H54 (cell line): ENCODE results near the gene DAAM1.

ENCODE experiments used
- DNase-seq: peaks from one replicate; pipeline ENCODE4 v3.0.0; 2011; ENCODE audit warnings: low spot score, mixed read lengths; ENCODE audit not compliant: insufficient read length
- FAIRE-seq: peaks from 3 replicates; lab custom pipeline; 2011; peaks lifted over from hg19 to GRCh38; lab: Jason Lieb, UNC
- POLR2A ChIP-seq: IDR thresholded peaks from 2 replicates; pipeline ENCODE4 v1.6.1; 2011; ENCODE audit warnings: low read depth, mild to moderate bottlenecking, low read length

DAAM1 gene

DNA sequence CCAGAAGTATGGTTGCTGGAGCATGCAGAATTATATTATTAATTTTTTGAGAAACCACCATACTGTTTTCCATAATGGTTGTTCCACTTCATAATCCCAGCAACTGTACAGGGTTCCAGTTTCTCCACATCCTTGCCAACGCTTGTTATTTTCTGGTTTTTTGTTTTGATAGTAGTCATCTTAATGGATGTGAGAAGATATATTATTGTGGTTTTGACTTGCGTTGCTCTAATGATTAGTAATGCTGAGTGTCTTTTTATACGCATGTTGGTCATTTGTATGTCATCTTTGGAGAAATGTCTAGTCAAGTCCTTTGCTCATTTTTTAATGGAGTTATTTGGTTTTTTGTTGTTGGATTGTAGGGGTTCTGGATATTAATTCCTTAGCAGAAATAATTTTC is 58.1 kb downstream of the DAAM1 start:
- no peak for DNase-seq
- no peak for FAIRE-seq
- no peak for TF ChIP-seq POLR2A

DNA sequence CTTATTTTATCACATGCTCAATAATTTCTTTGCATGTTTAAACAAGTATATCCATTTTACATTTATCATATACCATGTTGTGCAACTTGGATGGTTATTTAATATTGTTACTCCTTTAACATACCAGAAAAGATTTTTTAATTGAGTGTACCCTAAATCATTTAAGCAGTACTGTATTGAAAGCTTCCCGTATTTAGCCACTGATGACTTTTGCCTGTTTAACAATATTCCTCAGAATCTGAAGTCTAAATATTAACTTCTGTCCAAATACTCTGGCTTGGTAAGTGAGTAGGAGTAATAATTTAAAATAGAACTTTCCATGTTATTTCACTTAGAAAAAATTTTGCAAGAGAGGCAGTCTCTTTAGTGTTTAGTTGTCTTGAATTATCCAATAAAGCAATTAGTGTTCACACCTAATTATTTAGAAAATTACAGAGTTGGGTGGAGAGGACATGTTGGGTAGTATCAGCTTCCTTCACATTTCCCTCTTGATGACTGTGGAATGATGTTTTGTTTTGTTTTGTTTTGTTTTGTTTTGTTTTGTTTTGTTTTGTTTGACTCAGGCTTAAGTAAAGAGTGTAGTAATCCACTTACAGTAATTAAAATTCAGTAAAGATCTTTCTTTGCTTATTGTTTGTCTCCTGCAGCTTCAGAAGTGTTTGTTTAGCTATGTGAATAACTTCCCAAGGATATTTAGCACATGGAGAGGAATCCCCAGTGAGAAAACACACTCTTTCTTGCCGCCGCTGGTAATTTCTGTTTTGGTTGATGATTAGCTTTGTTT is 59.5 kb downstream of the DAAM1 start:
- FAIRE-seq, result no peak
- no peak for TF ChIP-seq POLR2A
- no peak for DNase-seq

DNA sequence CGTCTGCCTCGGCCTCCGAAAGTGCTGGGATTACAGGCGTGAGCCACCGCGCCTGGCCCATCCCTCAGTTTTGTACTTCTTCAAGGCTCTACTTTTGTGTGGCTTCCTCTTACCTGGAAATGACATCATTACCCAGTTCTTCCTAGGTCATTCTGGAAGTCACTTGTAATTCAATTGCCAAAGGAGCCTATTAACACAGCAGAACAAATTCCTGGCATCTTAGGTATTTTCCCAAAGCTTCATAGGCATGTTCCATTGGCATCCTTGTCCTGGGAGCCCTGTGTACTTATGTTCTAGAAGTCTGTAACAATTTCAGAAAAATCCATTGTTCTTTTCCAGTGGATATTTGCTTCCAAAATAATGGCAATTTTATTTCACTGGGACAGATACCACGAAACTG is 60.6 kb downstream of the DAAM1 start:
- no peak for DNase-seq
- no peak for FAIRE-seq

DNA sequence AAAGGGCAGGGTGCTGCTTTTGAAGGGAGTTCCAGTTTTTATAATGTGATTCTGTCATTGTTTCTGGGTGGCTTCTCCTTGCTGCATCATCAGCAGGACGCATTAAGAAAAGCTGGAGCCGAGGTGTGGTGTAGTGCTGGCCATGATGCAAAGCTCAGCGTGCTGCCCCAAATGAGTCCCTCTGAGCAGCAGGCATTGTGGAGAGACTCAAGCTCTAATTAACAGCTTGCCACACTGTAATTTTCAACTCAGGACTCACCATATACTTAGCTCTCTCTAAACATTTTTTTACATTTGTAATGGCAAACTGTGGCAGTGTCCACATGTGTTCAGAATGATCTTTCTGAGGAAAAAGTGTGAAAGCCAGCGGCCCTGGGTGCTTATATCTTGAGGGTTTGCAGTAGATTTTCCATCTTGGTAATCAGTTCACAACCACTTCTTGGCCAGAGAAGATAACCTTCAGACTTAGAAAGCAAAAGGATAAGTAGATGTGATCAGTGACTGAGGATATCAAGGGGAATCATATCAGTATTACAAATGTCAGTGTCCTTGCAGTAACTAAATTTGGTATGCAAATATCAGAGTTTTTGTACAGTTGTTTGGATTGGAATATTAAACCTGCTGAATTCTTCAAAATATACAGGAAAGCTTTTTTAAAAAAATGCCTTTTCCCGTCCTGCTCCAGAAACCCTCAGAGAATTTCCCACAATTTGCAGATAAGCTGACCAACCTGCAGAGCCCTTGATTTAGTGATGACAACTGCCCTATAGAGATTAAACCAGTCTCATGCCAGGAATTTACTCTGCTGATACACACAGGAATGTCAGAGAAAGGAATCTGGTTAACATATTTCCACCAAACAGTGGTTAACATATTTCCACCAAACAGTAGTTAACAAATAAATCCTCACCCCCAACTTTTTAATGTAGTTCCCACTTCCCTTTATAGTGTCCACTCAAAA is 63.6 kb downstream of the DAAM1 start:
- no peak for DNase-seq
- no peak for FAIRE-seq
- TF ChIP-seq POLR2A, result no peak

More for the DNA sequence above, 60.6 kb downstream of the DAAM1 start:
- TF ChIP-seq POLR2A, result no peak

DNA sequence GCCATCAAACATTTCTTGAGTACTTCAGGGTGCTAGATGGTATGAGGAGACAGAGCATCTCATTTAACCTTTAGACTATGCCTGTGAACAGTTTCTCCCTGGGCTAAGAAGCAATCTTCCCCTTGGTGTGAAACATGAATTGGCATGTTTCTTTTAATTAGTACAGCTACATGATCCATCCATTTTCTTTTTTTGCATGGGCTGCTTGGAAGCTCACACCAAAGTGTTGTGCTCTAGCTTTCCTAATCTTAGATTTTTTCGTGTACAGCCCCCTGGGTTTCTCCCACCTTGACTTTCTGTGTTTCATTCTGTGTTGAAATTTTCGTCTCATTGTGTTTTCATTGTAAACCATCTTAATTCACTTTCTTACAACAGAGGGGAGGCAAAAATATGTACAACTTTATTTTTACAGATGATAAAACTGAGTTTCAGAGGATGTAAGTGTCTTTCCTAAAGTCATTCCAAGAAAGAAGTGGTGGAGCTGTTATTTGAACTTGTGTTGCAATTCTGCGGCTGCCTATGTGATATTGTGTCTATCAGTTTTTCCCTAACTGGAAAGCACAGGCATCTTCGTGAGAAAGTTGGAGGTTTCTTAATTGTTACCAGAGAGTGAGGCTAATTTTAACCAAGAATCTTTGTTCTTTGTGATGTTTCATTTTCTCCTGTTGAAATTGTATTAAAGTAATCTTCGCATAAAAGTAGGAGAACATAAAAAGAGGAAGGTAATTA is 64.5 kb downstream of the DAAM1 start:
- DNase-seq (no peak), FAIRE-seq (no peak)
- no peak for TF ChIP-seq POLR2A

DNA sequence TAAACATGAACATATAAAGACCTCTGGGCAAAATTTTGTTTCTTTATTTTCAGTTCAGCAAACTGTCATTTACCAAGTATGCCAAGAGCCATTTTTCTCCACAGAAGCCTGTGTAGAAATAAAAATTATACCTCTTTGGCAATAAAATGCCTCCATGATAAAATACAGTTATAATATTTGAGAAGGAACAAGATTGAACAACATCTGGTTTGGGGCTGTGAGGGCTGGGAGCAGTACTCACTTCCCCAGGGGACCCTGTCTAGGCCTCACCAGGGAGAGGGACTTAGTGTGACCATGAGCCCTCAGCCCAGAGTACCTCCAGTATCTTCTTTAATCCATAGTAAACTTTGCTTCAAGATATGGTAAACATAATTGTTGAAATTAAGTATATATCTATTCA is 65.1 kb downstream of the DAAM1 start:
- no peak for DNase-seq
- no peak for TF ChIP-seq POLR2A
- no peak for FAIRE-seq

DNA sequence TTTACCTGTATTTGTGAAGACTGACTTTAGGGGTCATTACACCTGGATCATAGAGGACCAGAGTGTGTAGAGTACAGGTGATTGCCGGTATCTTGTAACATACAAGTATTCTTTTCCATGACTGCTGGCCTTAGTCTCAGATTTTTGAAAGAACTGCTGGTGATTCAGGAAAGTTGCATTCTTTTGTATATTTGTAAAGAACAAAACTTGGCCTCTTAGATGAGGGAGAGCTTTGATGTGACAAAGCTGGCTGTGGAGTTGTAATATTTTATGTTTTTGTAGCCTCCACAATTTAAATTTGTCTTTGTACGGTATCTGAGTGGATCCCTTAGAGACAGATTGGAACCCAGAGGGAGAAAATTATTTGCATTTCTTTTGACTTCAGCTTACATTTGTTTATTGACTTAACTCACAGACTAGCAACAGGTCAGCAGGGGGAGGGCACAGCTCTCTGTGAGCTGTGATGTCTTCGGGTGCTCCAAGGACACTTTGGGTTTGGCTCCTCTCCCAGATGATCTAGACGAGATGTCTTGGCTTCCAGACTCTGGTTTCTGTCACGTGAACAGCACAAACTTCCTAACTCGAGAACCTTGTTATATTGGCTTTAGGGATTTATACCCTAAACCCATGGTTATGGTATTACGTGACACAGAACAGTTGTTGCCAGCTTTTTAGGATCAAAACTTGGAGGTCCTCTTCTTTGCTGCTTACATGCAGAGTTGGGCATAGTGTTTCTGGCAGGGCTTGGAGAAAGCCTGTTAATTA is 65.9 kb downstream of the DAAM1 start:
- DNase-seq (no peak), FAIRE-seq (no peak)
- no peak for TF ChIP-seq POLR2A

DNA sequence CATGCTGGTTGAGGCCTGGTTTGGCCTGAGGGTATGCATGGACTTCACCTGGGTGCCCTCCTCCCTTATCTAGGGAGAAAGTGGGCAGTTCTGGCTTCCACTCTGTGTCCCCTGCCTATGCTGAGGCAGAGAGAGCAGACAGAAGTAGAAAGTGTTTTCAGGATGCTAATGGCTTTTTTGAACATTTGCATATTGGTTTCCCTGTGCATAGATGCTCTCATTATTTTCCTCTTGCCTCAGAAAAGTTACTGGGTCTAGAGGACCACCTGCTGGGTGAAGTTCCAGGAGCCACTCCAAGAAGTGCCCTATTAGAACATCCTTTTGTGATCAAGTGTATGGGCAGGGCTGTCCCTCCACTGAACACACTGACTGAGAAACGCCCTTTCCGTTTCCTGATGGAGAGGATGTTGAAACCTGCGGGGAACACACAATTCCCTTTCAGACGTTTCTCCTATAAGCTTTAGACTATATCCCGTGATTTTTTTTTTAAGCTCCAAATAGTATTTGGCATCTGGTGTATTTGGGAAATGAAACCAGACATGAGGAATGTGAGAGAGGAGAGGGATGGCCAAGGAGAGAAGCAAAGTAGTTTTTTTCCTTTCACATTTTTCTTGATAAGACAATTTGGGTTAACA is 66.6 kb downstream of the DAAM1 start:
- FAIRE-seq, result no peak
- TF ChIP-seq POLR2A, result no peak

DNA sequence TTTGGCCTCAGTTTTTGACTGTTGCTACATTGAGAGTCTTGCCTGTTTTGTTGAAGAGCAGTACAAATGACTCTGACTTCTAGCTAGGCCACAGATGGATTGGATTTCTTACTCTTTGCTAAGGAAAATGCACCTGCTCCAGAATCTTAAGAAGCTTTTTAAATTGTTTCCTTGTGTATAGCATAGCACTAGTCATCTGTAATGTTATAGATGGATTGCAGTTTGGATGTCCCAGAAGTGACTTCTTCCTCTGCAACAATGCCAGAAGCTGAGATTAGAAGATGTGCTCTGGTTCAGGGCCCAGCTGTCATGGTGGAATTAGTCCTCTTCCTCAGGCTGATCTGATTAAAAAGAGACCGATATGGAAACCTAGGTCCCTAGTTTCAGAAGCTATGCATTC is 67.9 kb downstream of the DAAM1 start:
- TF ChIP-seq POLR2A, result no peak
- FAIRE-seq (no peak), DNase-seq (no peak)

More for the DNA sequence above, 66.6 kb downstream of the DAAM1 start:
- DNase-seq, result no peak

DNA sequence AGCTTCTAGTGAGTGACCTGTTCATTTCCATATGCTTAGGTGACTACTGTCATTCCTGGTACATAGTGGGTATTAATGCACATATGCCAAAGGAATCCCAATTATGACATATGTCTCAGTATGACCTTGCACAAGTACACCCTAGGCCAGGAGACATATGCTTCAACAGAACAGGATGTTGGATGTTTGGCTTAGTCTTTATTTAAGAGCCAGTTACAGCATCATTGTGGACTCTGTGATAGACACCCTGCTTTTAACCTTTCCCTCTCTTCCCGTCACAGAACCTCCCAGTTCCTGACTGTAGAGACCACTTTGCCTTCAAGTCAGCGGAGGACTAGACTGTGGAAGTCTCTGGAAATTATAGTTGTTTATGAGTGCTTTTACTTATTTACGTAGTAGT is 72.9 kb downstream of the DAAM1 start:
- DNase-seq (no peak), FAIRE-seq (no peak)
- TF ChIP-seq POLR2A, result no peak

DNA sequence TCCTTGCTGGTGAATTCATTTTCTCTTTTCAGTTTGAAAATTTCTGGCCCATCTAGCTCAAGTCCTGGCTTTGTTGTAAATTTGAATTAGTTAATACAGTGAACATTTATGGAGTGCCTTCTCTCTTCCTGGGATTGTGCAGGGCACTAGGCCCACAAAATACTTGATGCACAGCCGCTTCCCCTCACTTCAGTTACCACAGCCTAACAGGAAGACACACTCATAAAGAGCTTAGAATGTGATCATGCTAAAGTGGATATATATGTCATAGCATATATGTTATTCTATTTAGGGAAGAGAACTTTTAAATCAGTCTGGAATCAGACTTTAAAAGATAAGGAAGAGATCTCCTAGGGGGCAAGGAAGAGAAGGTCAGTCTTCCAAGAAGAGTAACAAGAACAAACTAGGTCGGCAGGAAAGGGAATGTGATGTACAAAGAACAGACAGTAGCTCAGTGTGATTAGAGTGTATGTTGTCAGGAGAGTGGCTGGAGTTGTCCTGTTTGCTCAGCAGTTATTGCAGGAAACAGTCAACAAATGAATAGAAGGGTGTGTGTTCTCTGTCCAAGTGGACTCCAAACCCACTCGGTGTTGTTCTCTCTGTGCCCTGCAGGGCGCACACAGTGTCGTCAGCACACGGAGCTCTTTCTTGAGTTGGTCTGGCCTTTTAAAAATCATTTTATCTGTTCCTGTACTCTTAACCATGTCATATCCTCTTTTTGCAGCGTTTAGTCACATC is 74.4 kb downstream of the DAAM1 start:
- FAIRE-seq (no peak), DNase-seq (no peak)
- no peak for TF ChIP-seq POLR2A

DNA sequence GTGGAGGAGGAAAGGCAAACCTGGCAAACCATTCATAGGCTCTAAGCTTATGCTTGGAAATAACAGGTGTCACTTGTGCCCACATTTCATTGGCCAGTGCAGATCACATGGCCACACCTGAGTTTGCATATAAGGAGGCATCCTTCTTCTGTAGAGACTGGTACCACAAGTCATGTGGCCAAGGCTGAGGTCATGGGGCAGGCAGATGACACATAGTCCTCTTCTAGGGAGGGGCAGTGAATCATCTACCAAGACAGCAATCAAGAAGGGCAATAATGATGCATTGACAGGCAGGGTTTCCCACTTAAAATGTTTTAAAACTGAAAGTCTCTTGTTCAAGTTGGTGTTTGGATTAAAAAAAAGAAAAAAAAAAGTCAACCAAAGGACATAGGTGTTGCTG is 77.3 kb downstream of the DAAM1 start:
- DNase-seq (no peak), FAIRE-seq (no peak)
- no peak for TF ChIP-seq POLR2A
